Measurements from ENCODE around the gene FCER1G. TPM values are rescaled to one million over a fixed set of nuclear protein-coding genes. Genes with fewer than 3 reads are reported as not detected.
A peak's percentile ranks its signal among the peaks of the same experiment; 100 is the strongest.

Gene FCER1G
- total and polyA plus RNA-seq, 2 experiments from 2014 or later = 4.3 to 4.8 TPM

DNA sequence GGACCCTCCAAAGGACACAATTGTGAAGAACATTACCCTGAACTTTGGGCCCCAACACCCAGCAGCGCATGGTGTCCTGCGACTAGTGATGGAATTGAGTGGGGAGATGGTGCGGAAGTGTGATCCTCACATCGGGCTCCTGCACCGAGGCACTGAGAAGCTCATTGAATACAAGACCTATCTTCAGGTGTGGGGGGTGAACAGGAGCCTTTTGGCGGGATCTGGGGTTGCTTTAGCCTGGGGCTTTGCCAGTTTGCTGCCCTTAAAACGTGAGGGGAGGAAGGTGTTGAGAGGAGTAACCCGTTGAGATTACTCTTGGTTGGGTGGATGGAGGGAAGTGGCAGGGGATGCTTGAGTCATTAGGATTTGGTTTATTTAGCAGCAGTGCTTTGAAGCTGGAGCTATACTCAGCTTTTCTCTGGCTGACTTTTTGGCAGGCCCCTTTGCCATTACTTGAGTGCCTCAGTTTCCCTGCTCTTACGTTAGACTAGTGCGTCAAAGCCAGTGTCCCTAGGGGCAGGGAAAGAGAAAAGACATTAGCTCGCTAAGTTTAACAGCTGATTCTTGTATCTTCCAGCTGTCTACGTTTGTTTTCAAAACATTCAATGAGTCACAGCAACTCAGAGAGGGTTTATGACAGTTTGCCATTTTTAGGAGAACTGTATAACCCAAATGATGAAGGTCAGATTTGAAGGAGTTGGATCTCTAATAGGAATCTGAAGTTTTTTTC is 8.5 kb upstream of the FCER1G start:
- H3K36me3 ChIP-seq (replicated peaks; ENCODE audit: insufficient read depth, low read depth) = peaks cover 3% of the 10 kb centered on the region
- H3K79me2 ChIP-seq = peaks cover 42% of the 10 kb centered on the region
- TF ChIP-seq, protein P1, sequence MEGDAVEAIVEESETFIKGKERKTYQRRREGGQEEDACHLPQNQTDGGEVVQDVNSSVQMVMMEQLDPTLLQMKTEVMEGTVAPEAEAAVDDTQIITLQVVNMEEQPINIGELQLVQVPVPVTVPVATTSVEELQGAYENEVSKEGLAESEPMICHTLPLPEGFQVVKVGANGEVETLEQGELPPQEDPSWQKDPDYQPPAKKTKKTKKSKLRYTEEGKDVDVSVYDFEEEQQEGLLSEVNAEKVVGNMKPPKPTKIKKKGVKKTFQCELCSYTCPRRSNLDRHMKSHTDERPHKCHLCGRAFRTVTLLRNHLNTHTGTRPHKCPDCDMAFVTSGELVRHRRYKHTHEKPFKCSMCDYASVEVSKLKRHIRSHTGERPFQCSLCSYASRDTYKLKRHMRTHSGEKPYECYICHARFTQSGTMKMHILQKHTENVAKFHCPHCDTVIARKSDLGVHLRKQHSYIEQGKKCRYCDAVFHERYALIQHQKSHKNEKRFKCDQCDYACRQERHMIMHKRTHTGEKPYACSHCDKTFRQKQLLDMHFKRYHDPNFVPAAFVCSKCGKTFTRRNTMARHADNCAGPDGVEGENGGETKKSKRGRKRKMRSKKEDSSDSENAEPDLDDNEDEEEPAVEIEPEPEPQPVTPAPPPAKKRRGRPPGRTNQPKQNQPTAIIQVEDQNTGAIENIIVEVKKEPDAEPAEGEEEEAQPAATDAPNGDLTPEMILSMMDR (IDR thresholded peaks at IDR 0.05; ENCODE audit: poor library complexity) = no peak
- TF ChIP-seq EZH2phosphoT487 (IDR thresholded peaks at IDR 0.05; ENCODE audit: low read depth, severe bottlenecking, unreplicated experiment) (no peak), EZH2 (IDR thresholded peaks at IDR 0.05; ENCODE audit: borderline replicate concordance) (no peak)
- H4K20me1 ChIP-seq (ENCODE audit: insufficient read depth, poor library complexity, severe bottlenecking) = no peaks in the 10 kb centered on the region
- no peak overlapping the region for H2AFZ ChIP-seq
- H3K9me2 ChIP-seq (replicated peaks; ENCODE audit: insufficient read depth) = no peaks in the 10 kb centered on the region
- no peaks in the 10 kb centered on the region for H3K9me3 ChIP-seq (ENCODE audit: low read depth)
- H3K27me3 ChIP-seq = no peaks in the 10 kb centered on the region
- H3K4me3 ChIP-seq = no peak overlapping the region
- WGBS (ENCODE audit: low lambda C conversion rate, missing lambda C conversion rate) = 87% methylated on average over 12 of the region's 12 CpGs
- peak overlapping the region; percentile 81 for H3K27ac ChIP-seq
- peaks cover 13% of the 10 kb centered on the region for H3K4me1 ChIP-seq (ENCODE audit: insufficient read depth)
- no peak overlapping the region for H3K4me2 ChIP-seq
- DNase-seq (ENCODE audit: low spot score) = no peak

DNA sequence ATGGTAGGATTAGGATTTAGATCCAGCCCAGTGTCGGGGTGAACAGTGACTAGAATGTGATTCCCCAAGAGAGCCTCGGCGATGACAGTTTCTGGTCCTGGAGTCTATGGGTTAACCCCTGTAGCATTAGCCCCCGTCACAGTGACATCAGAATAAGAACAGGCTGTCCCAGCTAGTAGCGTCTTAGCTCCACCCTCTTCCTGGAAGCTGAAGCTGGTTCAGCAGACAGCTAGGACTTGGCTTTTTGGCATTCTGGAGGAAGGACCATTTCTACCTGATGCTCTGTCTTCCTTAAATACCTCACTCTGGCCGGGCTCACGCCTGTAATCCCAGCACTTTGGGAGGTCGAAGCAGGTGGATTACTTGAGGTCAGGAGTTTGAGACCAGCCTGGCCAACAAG is 7.9 kb upstream of the FCER1G start:
- no peak for DNase-seq (ENCODE audit: low spot score)
- H3K79me2 ChIP-seq = peaks cover 43% of the 10 kb centered on the region
- peaks cover 3% of the 10 kb centered on the region for H3K36me3 ChIP-seq (replicated peaks; ENCODE audit: insufficient read depth, low read depth)
- no peak overlapping the region for H3K4me3 ChIP-seq
- no peaks in the 10 kb centered on the region for H3K9me2 ChIP-seq (replicated peaks; ENCODE audit: insufficient read depth)
- H3K4me1 ChIP-seq (ENCODE audit: insufficient read depth) = peaks cover 11% of the 10 kb centered on the region
- H4K20me1 ChIP-seq (ENCODE audit: insufficient read depth, poor library complexity, severe bottlenecking) = no peaks in the 10 kb centered on the region
- H2AFZ ChIP-seq = no peak overlapping the region
- H3K4me2 ChIP-seq = no peak overlapping the region
- H3K27me3 ChIP-seq = no peaks in the 10 kb centered on the region
- 75% methylated on average over 8 of the region's 8 CpGs for WGBS (ENCODE audit: low lambda C conversion rate, missing lambda C conversion rate)
- H3K27ac ChIP-seq = peak overlapping the region; percentile 81
- TF ChIP-seq EZH2phosphoT487 (IDR thresholded peaks at IDR 0.05; ENCODE audit: low read depth, severe bottlenecking, unreplicated experiment) (no peak), EZH2 (IDR thresholded peaks at IDR 0.05; ENCODE audit: borderline replicate concordance) (no peak)
- TF ChIP-seq, protein P1 (IDR thresholded peaks at IDR 0.05; ENCODE audit: poor library complexity) = no peak
- no peaks in the 10 kb centered on the region for H3K9me3 ChIP-seq (ENCODE audit: low read depth)

GRCh38 chr1:161209790-161210409 is 5.2 kb upstream of the FCER1G start:
- Histone ChIP-seq H3K27ac (no peak overlapping the region), H3K27me3 (no peaks in the 10 kb centered on the region), H3K4me3 (no peak overlapping the region), H2AFZ (no peak overlapping the region), H3K9me3 (ENCODE audit: low read depth) (no peaks in the 10 kb centered on the region), H3K9me2 (replicated peaks; ENCODE audit: insufficient read depth) (no peaks in the 10 kb centered on the region), H3K4me1 (ENCODE audit: insufficient read depth) (peaks cover 4% of the 10 kb centered on the region), H3K79me2 (peaks cover 18% of the 10 kb centered on the region), H4K20me1 (ENCODE audit: insufficient read depth, poor library complexity, severe bottlenecking) (no peaks in the 10 kb centered on the region), H3K4me2 (no peak overlapping the region), H3K36me3 (replicated peaks; ENCODE audit: insufficient read depth, low read depth) (peaks cover 10% of the 10 kb centered on the region)
- WGBS (ENCODE audit: low lambda C conversion rate, missing lambda C conversion rate) = 33% methylated on average over 11 of the region's 11 CpGs
- DNase-seq (ENCODE audit: low spot score) = peak; percentile 92
- TF ChIP-seq EZH2 (IDR thresholded peaks at IDR 0.05; ENCODE audit: borderline replicate concordance) (no peak), EZH2phosphoT487 (IDR thresholded peaks at IDR 0.05; ENCODE audit: low read depth, severe bottlenecking, unreplicated experiment) (no peak)
- TF ChIP-seq, protein P1 (IDR thresholded peaks at IDR 0.05; ENCODE audit: poor library complexity) = peak; percentile 82

Measured in hepatocyte (in vitro differentiated cells).